K562 (cell line): ENCODE results near the gene ARHGEF1. TPM values are rescaled to one million over a fixed set of nuclear protein-coding genes. Genes with fewer than 3 reads are reported as not detected.
A peak's percentile ranks its signal among the peaks of the same experiment; 100 is the strongest.

Source experiments
- ATAC-seq: fragments of 200-7000 bp; cut with Tn5 transposase; 3 replicates; pipeline ENCODE4 v1.9.1; 2020; ENCODE audit warnings: moderate library complexity
- BruUV-seq: library from RNA; stranded (reverse); fragments of 400-500 nt; replicated peaks from 2 replicates; lab custom pipeline; 2021; lab: Mats Ljungman, UMichigan
- CTCF ChIA-PET: fragments of 300-600 bp; formaldehyde crosslinking; extraction: SDS; loops from one replicate; lab custom pipeline; 2021; ENCODE audit warnings: low intra/inter-chr PET ratio; lab: Yijun Ruan, JAX
- POLR2A ChIA-PET: fragments of 300-600, 350-650 bp; sonication (Branson Sonifier 250); formaldehyde crosslinking; extraction: SDS; loops from one replicate; lab custom pipeline; 2021; ENCODE audit warnings: antibody characterized with exemption, inconsistent platforms; lab: Yijun Ruan, JAX
- DNase-seq, 4 experiments: peaks; one replicate each; pipeline versions ENCODE4 v3.0.0 to v3.0.0-alpha.2; 2011 to 2018; ENCODE audit warnings: low spot score in 3 of 4, mixed read lengths in 3 of 4; ENCODE audit errors: extremely low read depth in 1 of 4
- FAIRE-seq: peaks from 2 replicates; lab custom pipeline; 2011; peaks lifted over from hg19 to GRCh38; lab: Jason Lieb, UNC
- H2AFZ ChIP-seq: 2 replicates; pipeline ENCODE4 v1.6.0; 2011; ENCODE audit warnings: low read depth, low read length, control low read depth, inconsistent platforms
- H3K27ac ChIP-seq: fragments of 200-600 bp; 3 replicates; pipeline ENCODE4 v1.8.0; 2011; ENCODE audit warnings: low read depth, mild to moderate bottlenecking, control low read depth, inconsistent platforms, low read length, moderate library complexity, mixed read lengths; ENCODE audit errors: extremely low read depth
- H3K27me3 ChIP-seq, 2 experiments: fragments of 300-600 bp in 1 of 2; 2 replicates in 1 of 2; 3 replicates in 1 of 2; pipeline versions ENCODE4 v1.6.0 to v1.8.0; 2011; ENCODE audit warnings: inconsistent platforms in 2 of 2, low read length in 2 of 2, mild to moderate bottlenecking in 1 of 2, mixed read lengths in 1 of 2, moderate library complexity in 1 of 2; ENCODE audit not compliant: control insufficient read depth in 2 of 2, insufficient read depth in 2 of 2
- H3K36me3 ChIP-seq: fragments of 300-600 bp; 3 replicates; pipeline ENCODE4 v1.8.0; 2011; ENCODE audit warnings: mild to moderate bottlenecking, low read length, inconsistent platforms; ENCODE audit not compliant: control insufficient read depth, insufficient read depth
- H3K4me1 ChIP-seq, 2 experiments: fragments of 200-600 bp in 1 of 2; replicated peaks in 1 of 2; 2 replicates in 1 of 2; 3 replicates in 1 of 2; pipeline versions ENCODE4 v1.5.1 to v1.8.0; 2011; ENCODE audit warnings: inconsistent platforms in 2 of 2, low read length in 2 of 2, mild to moderate bottlenecking in 1 of 2, mixed read lengths in 1 of 2, moderate library complexity in 1 of 2; ENCODE audit not compliant: control insufficient read depth in 2 of 2, insufficient read depth in 2 of 2
- H3K4me2 ChIP-seq: 2 replicates; pipeline ENCODE4 v1.6.1; 2011; ENCODE audit warnings: low read length, control low read depth, inconsistent platforms, mixed read lengths; ENCODE audit not compliant: insufficient read depth
- H3K4me3 ChIP-seq: fragments of 200-600 bp; sonication (generic), shearing (Covaris generic); 2 replicates; pipeline ENCODE4 v1.5.1; 2016; ENCODE audit warnings: control low read depth, inconsistent platforms
- H3K79me2 ChIP-seq: fragments of 200-600 bp; 3 replicates; pipeline ENCODE4 v1.8.0; 2011; ENCODE audit warnings: low read length, inconsistent platforms; ENCODE audit not compliant: control insufficient read depth, insufficient read depth
- H3K9ac ChIP-seq, 2 experiments: 2 replicates each; pipeline versions ENCODE4 v1.6.0 to v1.6.1; 2011; ENCODE audit warnings: low read depth in 2 of 2, low read length in 2 of 2, control low read depth in 1 of 2, inconsistent platforms in 1 of 2, mild to moderate bottlenecking in 1 of 2, mixed read lengths in 1 of 2; ENCODE audit not compliant: insufficient read depth in 1 of 2
- H3K9me1 ChIP-seq: one replicate; pipeline ENCODE4 v1.6.0; 2011; ENCODE audit warnings: inconsistent platforms, mild to moderate bottlenecking, low read length, moderate library complexity; ENCODE audit not compliant: control insufficient read depth, insufficient read depth
- H3K9me3 ChIP-seq: replicated peaks from 2 replicates; pipeline ENCODE4 v1.5.1; 2011; ENCODE audit warnings: low read depth, low read length, inconsistent platforms; ENCODE audit not compliant: control insufficient read depth, insufficient read depth
- H4K20me1 ChIP-seq: replicated peaks from 2 replicates; pipeline ENCODE4 v1.6.1; 2011; ENCODE audit warnings: low read length, inconsistent platforms, mixed read lengths; ENCODE audit not compliant: control insufficient read depth, insufficient read depth
- CCAR2 ChIP-seq: fragments of 200-400 bp; formaldehyde crosslinking; IDR thresholded peaks from 2 replicates; pipeline ENCODE4 v1.6.1; 2017; ENCODE audit warnings: mild to moderate bottlenecking, low read depth, low read length
- GATA2 ChIP-seq: sonication (generic); formaldehyde crosslinking; IDR thresholded peaks from 2 replicates; pipeline ENCODE4 v1.4.0; 2020; ENCODE audit warnings: mild to moderate bottlenecking, missing genetic modification reagents
- HDAC2 ChIP-seq: fragments of 450-650 bp; IDR thresholded peaks from 2 replicates; pipeline ENCODE4 v1.6.1; 2016; ENCODE audit warnings: mild to moderate bottlenecking
- NCOA2 ChIP-seq, 2 experiments: fragments of 450-650 bp; IDR thresholded peaks; 2 replicates each; pipeline ENCODE4 v1.6.1; 2018; ENCODE audit warnings: mild to moderate bottlenecking in 2 of 2, moderate library complexity in 1 of 2; ENCODE audit not compliant: partially characterized antibody in 2 of 2
- SOX6 ChIP-seq: fragments of 450-650 bp; IDR thresholded peaks from 2 replicates; pipeline ENCODE4 v1.6.1; 2014; ENCODE audit warnings: mild to moderate bottlenecking
- ZNF12 ChIP-seq: sonication (generic); formaldehyde crosslinking; IDR thresholded peaks from 2 replicates; pipeline ENCODE4 v1.4.0; 2020; ENCODE audit warnings: mild to moderate bottlenecking, missing genetic modification reagents
- ZNF707 ChIP-seq: fragments of 250-450 bp; sonication (Bioruptor Pico); conservative IDR thresholded peaks from 2 replicates; pipeline ENCODE4 v1.8.0; 2022; ENCODE audit warnings: inconsistent platforms, mild to moderate bottlenecking, moderate library complexity
- WGBS: fragments of 100-300 bp; shearing (Covaris generic); methylation state at CpG from one replicate; pipeline ENCODE4 v1.1.6; 2016; ENCODE audit warnings: low coverage, mixed read lengths; ENCODE audit not compliant: insufficient coverage; ENCODE audit errors: missing lambda C conversion rate; 5-methylcytosine and 5-hydroxymethylcytosine counted together
- in situ Hi-C: fragments of 300-500 bp; cut with MboI; formaldehyde crosslinking; loops from 4 replicates; pipeline ENCODE4 v1.15.0; 2018; ENCODE audit warnings: inconsistent platforms, mixed read lengths
- intact Hi-C: fragments of 100-400 bp; cut with micrococcal nuclease; formaldehyde crosslinking; loops from 2 replicates; pipeline ENCODE4 v1.14.2; 2022
- polyA plus RNA-seq, 8 experiments: library from polyadenylated mRNA; depleted of rRNA in 4 of 8; stranded (reverse) in 5 of 8; unstranded in 3 of 8; fragments of >200 nt; fragmentation: Nextera tagmentation in 2 of 8; fragmentation: Illumina TruSeq in 1 of 8; extraction: Ambion mirVana in 2 of 8; extraction: Trizol in 1 of 8; gene quantifications; 2 replicates each; pipeline versions ENCODE4 v1.2.1 to v1.2.3, GENCODE V29; 2011 to 2014; ENCODE audit warnings: inconsistent platforms in 1 of 8, missing spikeins in 1 of 8
- total RNA-seq, 7 experiments: library from RNA; depleted of rRNA in 6 of 7; stranded (reverse); fragments of >200 nt in 6 of 7; fragmentation: Illumina TruSeq in 2 of 7; extraction: Trizol in 2 of 7; gene quantifications; 2 replicates each; pipeline versions ENCODE4 v1.2.1 to v1.2.3, GENCODE V29; 2011 to 2021; ENCODE audit warnings: low replicate concordance in 1 of 7
- TF ChIP-seq, protein P1 (sequence below): fragments of 200-800 bp; sonication (Bioruptor generic); IDR thresholded peaks from 2 replicates; pipeline ENCODE4 v1.6.1; 2017; ENCODE audit warnings: missing genetic modification characterization, missing compliant biosample characterization
- TF ChIP-seq, protein P2 (sequence below), 3 experiments: IDR thresholded peaks in 2 of 3; conservative IDR thresholded peaks in 1 of 3; 2 replicates each; pipeline ENCODE4 v1.5.1; 2011 to 2012; ENCODE audit warnings: low read length in 3 of 3, mild to moderate bottlenecking in 3 of 3, control low read depth in 2 of 3, improper control_type of control experiment in 1 of 3, inconsistent platforms in 1 of 3, low read depth in 1 of 3, mixed read lengths in 1 of 3, moderate library complexity in 1 of 3; ENCODE audit not compliant: insufficient read depth in 2 of 3
- TF ChIP-seq, protein P3 (sequence below): fragments of 250-450 bp; sonication (Bioruptor Pico); IDR thresholded peaks from 2 replicates; pipeline ENCODE4 v1.5.0; 2021; ENCODE audit warnings: mild to moderate bottlenecking, borderline replicate concordance

ARHGEF1 gene
- total and polyA plus RNA-seq, 9 of the 15 experiments (the other 6 are each of a cell fraction or from before 2014, with no cell fraction given), result 1.9 to 149 (median 29.8) TPM

DNA sequence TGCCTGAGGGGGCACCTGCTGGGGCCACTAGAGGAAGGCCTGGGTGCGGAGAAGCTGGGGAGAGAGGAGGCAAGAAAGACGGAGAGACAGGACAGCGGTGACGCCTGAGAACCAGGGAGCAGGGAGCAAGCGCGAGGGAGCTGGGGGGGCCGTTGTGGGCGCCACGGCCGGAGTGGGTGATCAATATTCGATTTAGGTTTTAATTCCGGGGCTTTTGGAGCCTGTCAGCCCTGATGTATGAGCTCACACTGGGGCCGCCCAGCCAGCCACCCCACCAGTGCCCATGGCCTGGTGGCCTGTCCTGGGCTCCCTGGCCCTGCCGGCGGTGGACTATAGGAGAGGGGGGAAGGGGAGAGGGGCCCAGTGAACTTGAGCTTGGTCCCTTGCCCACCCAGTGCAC lies 54.0 kb downstream of the ARHGEF1 start (continued):
- no peak for TF ChIP-seq SOX6
- TF ChIP-seq, protein P1, sequence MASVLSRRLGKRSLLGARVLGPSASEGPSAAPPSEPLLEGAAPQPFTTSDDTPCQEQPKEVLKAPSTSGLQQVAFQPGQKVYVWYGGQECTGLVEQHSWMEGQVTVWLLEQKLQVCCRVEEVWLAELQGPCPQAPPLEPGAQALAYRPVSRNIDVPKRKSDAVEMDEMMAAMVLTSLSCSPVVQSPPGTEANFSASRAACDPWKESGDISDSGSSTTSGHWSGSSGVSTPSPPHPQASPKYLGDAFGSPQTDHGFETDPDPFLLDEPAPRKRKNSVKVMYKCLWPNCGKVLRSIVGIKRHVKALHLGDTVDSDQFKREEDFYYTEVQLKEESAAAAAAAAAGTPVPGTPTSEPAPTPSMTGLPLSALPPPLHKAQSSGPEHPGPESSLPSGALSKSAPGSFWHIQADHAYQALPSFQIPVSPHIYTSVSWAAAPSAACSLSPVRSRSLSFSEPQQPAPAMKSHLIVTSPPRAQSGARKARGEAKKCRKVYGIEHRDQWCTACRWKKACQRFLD (CRISPR knock-in tag), result no peak
- no peak for TF ChIP-seq HDAC2
- TF ChIP-seq CCAR2, result no peak
- no peak for TF ChIP-seq NCOA2 (IDR thresholded peaks at IDR 0.05; ENCODE audit: partially characterized antibody in 2 of 2)
- no peak for TF ChIP-seq ZNF12 (CRISPR knock-in tag)
- TF ChIP-seq GATA2 (CRISPR knock-in tag), result no peak

DNA sequence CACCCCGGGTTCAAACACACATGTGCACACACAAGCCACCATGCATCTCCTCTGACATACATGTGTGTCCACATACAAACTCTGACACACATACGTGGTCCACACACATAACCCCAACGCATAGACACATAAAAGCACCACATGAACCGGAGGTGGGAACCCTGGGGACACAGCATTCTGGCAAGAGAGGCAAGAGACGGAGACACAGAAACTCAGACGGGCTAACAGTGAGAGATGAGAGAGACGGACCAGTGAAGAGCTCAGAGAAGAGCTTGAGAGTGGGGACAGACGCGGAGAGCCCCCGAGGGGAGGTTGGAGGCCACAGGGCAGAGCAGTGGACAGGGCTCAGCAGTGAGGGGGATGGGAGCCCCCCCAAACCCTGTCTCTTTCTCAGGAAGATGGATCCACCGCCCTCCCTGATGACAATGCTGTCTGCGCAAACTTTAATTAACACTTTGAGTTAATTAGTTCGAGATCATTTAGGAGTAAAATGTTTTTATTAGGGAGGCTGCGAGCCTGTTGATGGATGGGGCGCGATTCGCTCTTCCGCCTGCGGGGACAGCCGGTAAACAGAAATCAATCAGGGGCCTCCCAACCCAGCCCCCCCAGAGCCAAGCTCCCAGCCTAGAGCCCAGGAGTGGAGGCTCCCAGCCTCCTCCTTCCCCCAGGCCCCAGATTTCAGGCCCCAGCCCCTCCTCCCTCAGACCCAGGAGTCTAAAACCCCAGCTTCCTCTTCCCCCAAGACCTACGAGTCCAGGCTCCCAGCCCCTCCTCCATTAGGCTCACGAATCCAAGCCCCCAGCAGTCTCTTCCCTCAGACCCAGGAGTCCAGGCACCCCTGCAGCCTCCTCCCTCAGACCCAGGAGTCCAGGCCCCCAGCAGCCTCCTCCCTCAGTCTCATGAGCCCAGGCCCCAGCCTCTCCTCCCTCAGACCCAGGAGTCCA lies 54.8 kb downstream of the ARHGEF1 start:
- no peak overlapping the region for H3K4me3 ChIP-seq
- 0 out of 2 replicates have a peak, but pooled peaks cover 3% of the 10 kb centered on the region for H4K20me1 ChIP-seq
- H3K4me2 ChIP-seq, result no peak overlapping the region
- FAIRE-seq, result no peak
- ChIA-PET POLR2A (interaction anchor here (0.6 to 1.4 kb wide), 5 partner anchors 10 to 53 kb away, joined by 3 to 5 read pairs (median 3); partner anchors contain the start of gene ERFL), CTCF (no interaction called here)
- H3K27me3 ChIP-seq, result no peaks in the 10 kb centered on the region
- in situ Hi-C loops (no loop called here), intact Hi-C loops (no loop called here)
- no peak for ATAC-seq
- H3K9me3 ChIP-seq, result no peaks in the 10 kb centered on the region
- H2AFZ ChIP-seq, result no peak overlapping the region
- BruUV-seq, result no TSS peak
- no peaks in the 10 kb centered on the region for H3K79me2 ChIP-seq
- H3K4me1 ChIP-seq, result peaks cover 12 to 62% of the 10 kb centered on the region in 2 experiments; a peak in 3 of 5 replicates
- peak overlapping the region in 1 of 2 experiments; percentile 58; a peak in 2 of 4 replicates for H3K9ac ChIP-seq
- TF ChIP-seq, protein P2, sequence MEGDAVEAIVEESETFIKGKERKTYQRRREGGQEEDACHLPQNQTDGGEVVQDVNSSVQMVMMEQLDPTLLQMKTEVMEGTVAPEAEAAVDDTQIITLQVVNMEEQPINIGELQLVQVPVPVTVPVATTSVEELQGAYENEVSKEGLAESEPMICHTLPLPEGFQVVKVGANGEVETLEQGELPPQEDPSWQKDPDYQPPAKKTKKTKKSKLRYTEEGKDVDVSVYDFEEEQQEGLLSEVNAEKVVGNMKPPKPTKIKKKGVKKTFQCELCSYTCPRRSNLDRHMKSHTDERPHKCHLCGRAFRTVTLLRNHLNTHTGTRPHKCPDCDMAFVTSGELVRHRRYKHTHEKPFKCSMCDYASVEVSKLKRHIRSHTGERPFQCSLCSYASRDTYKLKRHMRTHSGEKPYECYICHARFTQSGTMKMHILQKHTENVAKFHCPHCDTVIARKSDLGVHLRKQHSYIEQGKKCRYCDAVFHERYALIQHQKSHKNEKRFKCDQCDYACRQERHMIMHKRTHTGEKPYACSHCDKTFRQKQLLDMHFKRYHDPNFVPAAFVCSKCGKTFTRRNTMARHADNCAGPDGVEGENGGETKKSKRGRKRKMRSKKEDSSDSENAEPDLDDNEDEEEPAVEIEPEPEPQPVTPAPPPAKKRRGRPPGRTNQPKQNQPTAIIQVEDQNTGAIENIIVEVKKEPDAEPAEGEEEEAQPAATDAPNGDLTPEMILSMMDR (IDR thresholded peaks at IDR 0.05 in 2 of 3, conservative IDR thresholded peaks at IDR 0.05 in 1 of 3; ENCODE audit: insufficient read depth in 2 of 3, low read depth in 1 of 3, low read length in 3 of 3), result 0 out of 6 replicates have a peak, but pooled peaks of 2 of the 3 experiments have one; percentile 9 to 21
- TF ChIP-seq, protein P3, sequence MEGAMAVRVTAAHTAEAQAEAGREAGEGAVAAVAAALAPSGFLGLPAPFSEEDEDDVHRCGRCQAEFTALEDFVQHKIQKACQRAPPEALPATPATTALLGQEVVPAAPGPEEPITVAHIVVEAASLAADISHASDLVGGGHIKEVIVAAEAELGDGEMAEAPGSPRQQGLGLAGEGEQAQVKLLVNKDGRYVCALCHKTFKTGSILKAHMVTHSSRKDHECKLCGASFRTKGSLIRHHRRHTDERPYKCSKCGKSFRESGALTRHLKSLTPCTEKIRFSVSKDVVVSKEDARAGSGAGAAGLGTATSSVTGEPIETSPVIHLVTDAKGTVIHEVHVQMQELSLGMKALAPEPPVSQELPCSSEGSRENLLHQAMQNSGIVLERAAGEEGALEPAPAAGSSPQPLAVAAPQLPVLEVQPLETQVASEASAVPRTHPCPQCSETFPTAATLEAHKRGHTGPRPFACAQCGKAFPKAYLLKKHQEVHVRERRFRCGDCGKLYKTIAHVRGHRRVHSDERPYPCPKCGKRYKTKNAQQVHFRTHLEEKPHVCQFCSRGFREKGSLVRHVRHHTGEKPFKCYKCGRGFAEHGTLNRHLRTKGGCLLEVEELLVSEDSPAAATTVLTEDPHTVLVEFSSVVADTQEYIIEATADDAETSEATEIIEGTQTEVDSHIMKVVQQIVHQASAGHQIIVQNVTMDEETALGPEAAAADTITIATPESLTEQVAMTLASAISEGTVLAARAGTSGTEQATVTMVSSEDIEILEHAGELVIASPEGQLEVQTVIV (CRISPR knock-in tag), result no peak
- no peak for TF ChIP-seq ZNF707 (CRISPR knock-in tag)
- H3K9me1 ChIP-seq, result no peaks in the 10 kb centered on the region
- WGBS, result 34% methylated on average over 16 of the region's 22 CpGs
- no peaks in the 10 kb centered on the region for H3K36me3 ChIP-seq
- DNase-seq, result no peak
- no peak overlapping the region for H3K27ac ChIP-seq
